Measurements from ENCODE around the gene HPSE2.

Gene HPSE2

GRCh38 chr10:98664329-98665042 is 571.2 kb downstream of the HPSE2 start:
- DNase-seq: no peak

DNA sequence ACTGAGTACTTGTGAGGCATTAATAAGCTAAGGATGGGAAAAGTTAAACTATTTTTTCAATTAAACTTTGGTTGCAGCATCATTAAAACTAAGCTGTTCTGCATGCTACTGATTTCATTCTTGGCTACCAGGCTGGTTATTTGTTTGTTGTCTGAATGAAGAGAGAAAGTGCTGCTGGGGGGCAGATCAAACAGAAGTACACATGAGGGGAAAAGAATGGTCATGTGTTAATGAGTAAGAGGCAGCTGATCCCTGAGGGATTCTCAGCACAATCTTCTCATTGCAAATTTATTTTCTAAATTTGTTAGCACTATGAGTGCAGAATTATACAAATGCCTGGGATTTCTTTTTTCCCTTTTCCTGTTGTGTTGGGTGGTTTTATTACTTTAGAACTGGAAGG is 575.7 kb downstream of the HPSE2 start:
- no peak for DNase-seq

DNA sequence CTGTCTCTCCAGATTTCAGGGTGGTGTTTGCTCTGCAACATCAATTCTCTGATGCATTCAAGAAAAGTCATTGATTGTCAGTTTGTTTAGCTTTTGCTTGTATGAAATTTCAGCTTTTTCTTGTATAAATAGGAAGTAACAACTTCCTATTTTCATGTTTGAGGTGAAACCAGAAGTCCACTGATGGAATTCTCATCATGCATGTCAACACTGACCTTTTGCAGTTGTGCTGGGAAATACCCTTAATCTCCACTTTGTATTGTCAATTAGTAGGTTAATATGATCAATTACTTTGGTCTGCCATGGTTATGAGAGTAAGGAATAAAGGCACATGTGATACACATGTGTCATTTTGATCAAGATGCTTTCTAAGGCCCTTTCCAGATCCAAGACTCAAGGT is 580.2 kb downstream of the HPSE2 start:
- no peak for DNase-seq

DNA sequence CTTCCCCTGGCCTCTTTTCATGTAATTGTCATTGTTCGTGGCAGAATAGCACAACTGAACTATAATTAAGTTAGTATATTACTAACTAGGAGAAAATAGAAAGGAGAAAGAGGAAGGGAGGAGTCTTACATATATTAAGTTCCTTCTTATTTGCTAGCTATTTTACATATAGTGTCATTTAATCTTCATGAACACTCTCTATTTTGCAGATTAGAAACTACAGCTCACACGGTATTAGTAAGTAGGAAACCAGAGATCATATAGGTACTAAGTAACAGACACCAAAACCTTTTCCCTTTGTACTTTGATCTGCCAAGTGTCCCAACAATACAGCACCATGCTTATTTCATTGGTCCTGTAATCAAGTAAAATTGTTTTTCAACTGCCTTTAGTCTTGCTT is 586.5 kb downstream of the HPSE2 start:
- no peak for DNase-seq

DNA sequence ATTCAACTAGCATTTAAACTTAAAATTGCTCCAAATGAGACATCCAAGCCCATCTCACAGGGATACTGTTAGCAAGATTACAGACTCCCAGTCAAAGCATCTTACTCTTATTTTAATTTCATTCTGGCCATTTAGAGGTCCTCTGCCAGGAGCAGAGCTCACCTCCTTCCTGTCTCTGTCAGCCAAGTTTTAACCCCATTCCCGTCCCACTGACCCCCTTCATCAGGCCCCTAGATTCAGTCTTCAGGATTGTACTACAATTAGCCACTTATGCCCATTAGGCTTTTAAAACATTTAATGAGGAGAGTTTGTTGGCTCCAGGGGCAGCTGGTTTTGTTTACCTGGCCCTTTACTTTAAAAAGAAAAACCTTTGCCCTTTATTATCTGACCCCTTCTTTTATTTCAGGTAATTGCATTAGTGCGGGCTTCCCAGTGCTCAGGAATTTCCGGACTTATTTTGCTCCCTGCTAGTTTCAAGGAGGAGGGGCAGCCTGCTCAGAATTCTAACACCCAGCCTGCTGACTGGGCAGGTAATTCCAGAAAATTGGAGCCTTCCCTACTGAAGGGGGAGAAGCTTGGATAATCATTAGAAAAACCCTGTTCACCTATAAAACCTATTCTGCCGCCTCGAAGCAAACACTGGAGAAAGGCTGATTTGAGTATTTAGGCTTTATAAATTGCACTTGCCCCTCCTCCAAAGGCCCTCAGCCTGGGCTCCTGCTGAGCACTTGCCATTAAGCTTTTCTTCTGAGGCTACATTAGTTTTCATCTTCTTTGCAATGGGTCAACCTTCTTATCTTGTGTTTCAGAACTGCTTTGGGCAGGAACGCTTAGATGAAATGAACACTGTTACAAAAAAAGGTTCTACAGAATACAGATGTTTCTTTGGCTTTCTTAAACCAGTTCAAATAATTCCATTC is 588.4 kb downstream of the HPSE2 start:
- DNase-seq: no peak

GRCh38 chr10:98644466-98644865 is 591.2 kb downstream of the HPSE2 start:
- DNase-seq: no peak

GRCh38 chr10:98642281-98642680 is 593.4 kb downstream of the HPSE2 start:
- no peak for DNase-seq

GRCh38 chr10:98638920-98639319 is 596.7 kb downstream of the HPSE2 start:
- no peak for DNase-seq

- no peak for DNase-seq
Observed at GRCh38 chr10:98636921-98637329, 598.7 kb downstream of the HPSE2 start.

- no peak for DNase-seq
Observed at GRCh38 chr10:98632456-98633150, 603.0 kb downstream of the HPSE2 start.

GRCh38 chr10:98628206-98628605 is 607.4 kb downstream of the HPSE2 start:
- DNase-seq: no peak

DNA sequence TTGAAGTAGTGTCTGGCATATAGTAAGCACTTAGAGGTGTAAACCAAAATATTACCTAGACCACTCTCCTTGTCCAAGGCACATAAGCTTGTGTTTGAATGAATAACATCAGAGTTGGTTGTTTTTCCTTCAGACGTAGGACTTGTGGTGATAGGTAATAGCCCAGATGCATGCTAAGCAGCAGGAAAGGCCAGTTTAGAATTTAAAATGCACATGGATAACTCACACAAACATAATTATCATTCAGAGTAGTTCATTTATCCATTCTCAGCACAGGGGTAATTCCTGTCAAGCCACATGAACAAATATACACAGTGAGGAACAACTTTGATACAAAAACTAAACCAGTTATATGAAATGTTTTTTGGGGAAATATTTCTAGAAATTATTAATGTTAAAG is 607.9 kb downstream of the HPSE2 start:
- DNase-seq: no peak

GRCh38 chr10:98624963-98625362 is 610.7 kb downstream of the HPSE2 start:
- no peak for DNase-seq

DNA sequence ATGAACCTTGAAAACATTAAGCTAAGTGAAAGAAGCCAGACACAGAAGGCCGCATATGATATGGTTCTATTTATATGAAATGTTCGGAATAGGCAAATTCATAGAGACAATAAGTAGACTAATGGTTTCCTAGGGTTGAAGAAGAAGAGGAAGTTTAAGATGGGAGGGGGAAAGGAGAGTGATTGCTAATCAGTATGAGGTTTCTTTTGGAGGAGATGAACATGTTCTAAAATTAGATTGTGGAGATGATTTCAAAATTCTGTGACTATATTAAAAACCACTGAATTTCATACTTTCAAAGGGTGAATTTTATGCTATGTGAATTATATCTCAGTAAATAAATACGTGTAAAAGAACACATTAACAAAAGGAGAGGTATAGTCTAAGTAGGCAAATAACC is 612.5 kb downstream of the HPSE2 start:
- DNase-seq: no peak

DNA sequence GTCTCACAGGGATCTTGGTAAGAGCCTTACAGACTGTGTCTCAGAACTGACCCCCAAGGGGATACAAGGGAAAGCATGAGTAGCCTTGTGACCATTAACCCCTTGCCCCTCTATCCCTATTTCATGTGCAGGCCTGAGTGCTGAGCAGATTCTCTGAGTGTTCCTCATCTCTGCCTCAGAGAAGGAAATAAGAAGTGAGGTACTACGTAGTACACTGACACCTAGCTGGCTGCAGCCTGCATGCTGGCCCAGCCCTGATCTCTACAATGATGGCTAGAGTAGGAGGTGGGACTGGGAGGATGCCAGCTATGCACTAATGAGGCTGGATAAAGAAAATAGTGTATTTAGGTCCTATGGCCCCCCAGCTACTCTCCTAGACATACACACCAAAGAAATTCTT is 614.0 kb downstream of the HPSE2 start:
- no peak for DNase-seq

GRCh38 chr10:98620503-98620902 is 615.1 kb downstream of the HPSE2 start:
- DNase-seq: no peak

DNA sequence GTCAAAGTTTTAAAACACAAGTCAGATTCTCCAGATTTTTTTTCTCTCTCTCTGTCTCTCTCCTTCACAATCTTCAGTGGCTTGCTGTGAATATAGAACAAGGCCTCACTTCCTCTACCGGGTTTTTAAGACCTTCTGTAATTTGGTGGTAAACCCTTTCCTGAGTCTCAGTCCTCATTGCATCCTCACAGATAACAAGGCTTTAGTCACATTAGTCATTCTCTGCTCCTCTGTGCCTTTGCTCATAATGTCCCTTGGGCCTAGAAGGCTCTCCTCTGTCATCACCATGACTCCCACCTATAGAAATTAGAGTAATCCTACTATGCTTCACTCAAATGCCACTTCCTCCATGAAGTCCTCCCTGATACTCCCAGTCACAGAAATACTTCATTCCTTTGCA is 616.2 kb downstream of the HPSE2 start:
- DNase-seq: no peak

GRCh38 chr10:98617906-98618520 is 617.6 kb downstream of the HPSE2 start:
- DNase-seq: no peak

GRCh38 chr10:98613446-98613845 is 622.2 kb downstream of the HPSE2 start:
- no peak for DNase-seq

DNA sequence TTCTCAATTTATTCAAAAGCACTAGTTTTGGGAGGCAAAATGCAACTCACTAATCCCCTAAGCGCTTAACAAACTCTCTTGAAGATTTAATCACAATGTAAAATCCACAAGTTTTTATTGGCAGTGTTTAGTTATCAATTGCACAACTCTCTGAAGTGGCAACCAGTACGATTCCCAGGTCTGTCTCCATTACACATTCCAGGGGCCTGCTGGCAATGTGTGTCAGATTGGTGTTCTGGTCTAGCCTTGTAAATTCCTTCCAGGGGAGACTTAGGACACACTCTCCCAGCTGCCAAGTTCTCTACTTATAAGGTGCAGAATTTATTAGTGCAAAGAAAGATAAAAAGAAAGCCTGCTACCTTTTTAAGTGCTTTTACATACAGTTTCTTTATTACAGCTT is 624.2 kb downstream of the HPSE2 start:
- no peak for DNase-seq

- no peak for DNase-seq
Observed at GRCh38 chr10:98610836-98611235, 624.8 kb downstream of the HPSE2 start.

DNA sequence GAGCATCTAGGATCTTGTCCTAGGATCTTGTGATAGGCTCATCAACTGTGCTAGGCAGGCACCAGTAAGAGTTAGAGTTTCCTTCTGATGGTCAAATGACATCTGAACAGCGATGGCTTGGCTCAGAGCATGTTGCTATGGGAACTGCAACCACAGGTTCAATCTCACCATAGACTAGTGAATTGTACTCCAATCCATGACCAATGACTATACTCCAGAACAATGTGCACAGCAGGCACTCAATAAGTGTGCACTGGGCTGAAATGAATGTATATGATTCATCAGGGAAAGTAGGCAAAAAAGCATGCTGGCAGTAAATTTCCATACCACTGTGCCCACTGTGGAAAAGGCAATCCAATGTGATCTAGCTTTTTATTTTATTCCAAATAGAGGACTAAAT is 625.4 kb downstream of the HPSE2 start:
- DNase-seq: no peak

DNA sequence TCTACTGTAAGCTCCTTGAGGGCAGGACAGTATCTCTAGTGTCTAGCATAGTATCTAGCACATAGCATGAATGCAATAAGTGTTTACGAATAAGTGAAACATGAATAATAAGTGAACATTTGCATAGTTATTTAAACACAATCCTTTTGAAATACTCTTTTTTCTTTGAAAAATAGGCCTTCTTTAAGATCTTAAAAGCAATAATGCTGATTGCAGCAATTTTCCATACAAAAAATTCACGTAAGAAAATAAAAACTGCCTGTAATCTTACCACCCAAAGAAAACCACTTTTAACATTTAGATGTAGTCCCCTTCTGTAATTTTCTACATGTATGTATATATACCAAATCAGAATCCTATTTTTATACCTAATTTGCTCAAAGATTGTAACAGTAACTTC is 626.4 kb downstream of the HPSE2 start:
- no peak for DNase-seq
